HUES6 (cell line): Measurements from ENCODE around the gene PDAP1.
"Not testable (repeated sequence)": the region's sequence is repeated elsewhere in the genome, so short reads cannot be mapped to it uniquely, and the experiment has no call there.

Experiments used
- H3K27ac ChIP-seq: 2 replicates; pipeline ENCODE4 v1.7.0; 2013; ENCODE audit warnings: low read depth, mild to moderate bottlenecking, low read length, inconsistent platforms
- H3K27me3 ChIP-seq: 2 replicates; pipeline ENCODE4 v1.6.1; 2013; ENCODE audit warnings: low read length; ENCODE audit not compliant: control insufficient read depth, insufficient read depth
- H3K36me3 ChIP-seq: 2 replicates; pipeline ENCODE4 v1.6.1; 2013; ENCODE audit warnings: low read length; ENCODE audit not compliant: control insufficient read depth, insufficient read depth
- H3K4me1 ChIP-seq: 2 replicates; pipeline ENCODE4 v1.6.1; 2013; ENCODE audit warnings: low read length; ENCODE audit not compliant: control insufficient read depth, insufficient read depth
- H3K4me3 ChIP-seq: 2 replicates; pipeline ENCODE4 v1.5.1; 2013; ENCODE audit warnings: low read depth, low read length
- H3K9ac ChIP-seq: one replicate; pipeline ENCODE4 v1.6.1; 2013; ENCODE audit warnings: mild to moderate bottlenecking, low read length
- H3K9me3 ChIP-seq: 2 replicates; pipeline ENCODE4 v1.6.1; 2013; ENCODE audit warnings: low read depth, low read length; ENCODE audit not compliant: control insufficient read depth, insufficient read depth

PDAP1 gene

GRCh38 chr7:99422625-99423024 is 14.2 kb upstream of the PDAP1 start:
- Histone ChIP-seq H3K4me3 (no peak overlapping the region), H3K9ac (no peak overlapping the region), H3K27ac (no peak overlapping the region), H3K36me3 (peaks cover 82% of the 10 kb centered on the region), H3K4me1 (no peaks in the 10 kb centered on the region), H3K9me3 (no peaks in the 10 kb centered on the region), H3K27me3 (no peaks in the 10 kb centered on the region)

GRCh38 chr7:99422186-99422585 is 13.8 kb upstream of the PDAP1 start:
- Histone ChIP-seq H3K4me3 (no peak overlapping the region), H3K9ac (no peak overlapping the region), H3K27me3 (no peaks in the 10 kb centered on the region), H3K27ac (no peak overlapping the region), H3K9me3 (no peaks in the 10 kb centered on the region), H3K36me3 (peaks cover 87% of the 10 kb centered on the region), H3K4me1 (no peaks in the 10 kb centered on the region)

- Histone ChIP-seq H3K36me3 (peaks cover 95% of the 10 kb centered on the region), H3K27me3 (no peaks in the 10 kb centered on the region), H3K4me1 (no peaks in the 10 kb centered on the region), H3K9ac (no peak overlapping the region), H3K9me3 (no peaks in the 10 kb centered on the region), H3K4me3 (no peak overlapping the region), H3K27ac (no peak overlapping the region)
These were observed 12.6 kb upstream of the PDAP1 start for GRCh38 chr7:99420986-99421385.

- no peak overlapping the region for H3K4me3 ChIP-seq
- peaks cover 92% of the 10 kb centered on the region for H3K36me3 ChIP-seq
- H3K4me1 ChIP-seq, result no peaks in the 10 kb centered on the region
- H3K9me3 ChIP-seq, result no peaks in the 10 kb centered on the region
- H3K27me3 ChIP-seq, result no peaks in the 10 kb centered on the region
- H3K9ac ChIP-seq, result no peak overlapping the region
- no peak overlapping the region for H3K27ac ChIP-seq
These were observed 11.8 kb upstream of the PDAP1 start for GRCh38 chr7:99420213-99420612.

- no peak overlapping the region for H3K9ac ChIP-seq
- peaks cover 92% of the 10 kb centered on the region for H3K36me3 ChIP-seq
- no peak overlapping the region for H3K4me3 ChIP-seq
- no peak overlapping the region for H3K27ac ChIP-seq
- no peaks in the 10 kb centered on the region for H3K27me3 ChIP-seq
- H3K9me3 ChIP-seq, result no peaks in the 10 kb centered on the region
- H3K4me1 ChIP-seq, result no peaks in the 10 kb centered on the region
These were observed 11.1 kb upstream of the PDAP1 start for GRCh38 chr7:99419323-99420021.

- peaks cover 90% of the 10 kb centered on the region for H3K36me3 ChIP-seq
These were observed 9.9 kb upstream of the PDAP1 start for GRCh38 chr7:99418260-99418659.

GRCh38 chr7:99415513-99416127 is 7.2 kb upstream of the PDAP1 start:
- H3K9me3 ChIP-seq, H3K27ac ChIP-seq, H3K4me3 ChIP-seq, H3K4me1 ChIP-seq, H3K27me3 ChIP-seq, H3K9ac ChIP-seq: not testable (repeated sequence)
- peaks cover 92% of the 10 kb centered on the region for H3K36me3 ChIP-seq

More at GRCh38 chr7:99418260-99418659, 9.9 kb upstream of the PDAP1 start:
- Histone ChIP-seq H3K27me3 (no peaks in the 10 kb centered on the region), H3K27ac (no peak overlapping the region), H3K4me3 (no peak overlapping the region), H3K9me3 (no peaks in the 10 kb centered on the region), H3K9ac (no peak overlapping the region), H3K4me1 (no peaks in the 10 kb centered on the region)

- no peak overlapping the region for H3K4me3 ChIP-seq
- no peak overlapping the region for H3K27ac ChIP-seq
- peaks cover 49% of the 10 kb centered on the region for H3K36me3 ChIP-seq
- no peaks in the 10 kb centered on the region for H3K9me3 ChIP-seq
- H3K27me3 ChIP-seq, result no peaks in the 10 kb centered on the region
- no peak overlapping the region for H3K9ac ChIP-seq
- peaks cover 12% of the 10 kb centered on the region for H3K4me1 ChIP-seq
These were observed 2.2 kb upstream of the PDAP1 start for GRCh38 chr7:99410635-99411034.

GRCh38 chr7:99409806-99410205 is 1.4 kb upstream of the PDAP1 start:
- peak overlapping the region; percentile 100 for H3K9ac ChIP-seq
- H3K36me3 ChIP-seq, result peaks cover 49% of the 10 kb centered on the region
- no peak overlapping the region; the same call in 1 of the 2 replicates for H3K27ac ChIP-seq
- peaks cover 12% of the 10 kb centered on the region for H3K4me1 ChIP-seq
- peak overlapping the region; percentile 86 for H3K4me3 ChIP-seq
- H3K27me3 ChIP-seq, result no peaks in the 10 kb centered on the region
- no peaks in the 10 kb centered on the region for H3K9me3 ChIP-seq

- Histone ChIP-seq H3K9ac (peak overlapping the region; percentile 100), H3K9me3 (no peaks in the 10 kb centered on the region), H3K4me3 (peak overlapping the region; percentile 86), H3K36me3 (peaks cover 49% of the 10 kb centered on the region), H3K27me3 (no peaks in the 10 kb centered on the region), H3K4me1 (peaks cover 12% of the 10 kb centered on the region), H3K27ac (peak overlapping the region; percentile 100)
These were observed 785 bp upstream of the PDAP1 start for GRCh38 chr7:99409192-99409572.

GRCh38 chr7:99407872-99408378 is 472 bp downstream of the PDAP1 start:
- H3K27me3 ChIP-seq, result no peaks in the 10 kb centered on the region
- H3K9ac ChIP-seq, result peak overlapping the region; percentile 100
- H3K4me3 ChIP-seq, result peak overlapping the region; percentile 86
- H3K9me3 ChIP-seq, result no peaks in the 10 kb centered on the region
- peaks cover 51% of the 10 kb centered on the region for H3K36me3 ChIP-seq
- H3K27ac ChIP-seq, result peak overlapping the region; percentile 100
- H3K4me1 ChIP-seq, result peaks cover 12% of the 10 kb centered on the region
